Stomach (tissue), 9 donors: ENCODE data around the gene PRSS27. TPM values are rescaled to one million over a fixed set of nuclear protein-coding genes. Genes with fewer than 3 reads are reported as not detected.

Experiments used
- DNase-seq, 2 donors: peaks; one replicate each; pipeline versions ENCODE4 v3.0.0 to v3.0.0-alpha.2; 2013 to 2019
- H3K27ac ChIP-seq, 5 donors: fragments of 200-600 bp in 4 of 5; sonication (generic) in 4 of 5; one replicate each; pipeline ENCODE4 v1.5.1; 2013 to 2019; ENCODE audit warnings: mild to moderate bottlenecking in 1 of 5, moderate library complexity in 1 of 5
- H3K27me3 ChIP-seq, 3 donors: fragments of 200-600 bp; sonication (generic); one replicate each; pipeline ENCODE4 v1.5.1; 2017 to 2019; ENCODE audit warnings: mixed run types in 1 of 3
- H3K36me3 ChIP-seq, 4 donors: fragments of 200-600 bp; sonication (generic); 1 replicate in 3 of 4; 2 replicates in 1 of 4; pipeline ENCODE4 v1.5.1; 2016 to 2019
- H3K4me1 ChIP-seq, 4 donors: fragments of 200-600 bp; sonication (generic); one replicate each; pipeline ENCODE4 v1.5.1; 2016 to 2019
- H3K4me3 ChIP-seq, 4 donors: fragments of 200-600 bp; sonication (generic) in 3 of 4; one replicate each; pipeline ENCODE4 v1.5.1; 2016 to 2019; ENCODE audit warnings: mild to moderate bottlenecking in 1 of 4
- H3K9me3 ChIP-seq, 4 donors: fragments of 200-600 bp; sonication (generic); one replicate each; pipeline ENCODE4 v1.5.1; 2016 to 2019
- EP300 ChIP-seq: sonication (generic); formaldehyde crosslinking; IDR thresholded peaks from one replicate; pipeline ENCODE4 v1.6.1; 2017; ENCODE audit warnings: antibody characterized with exemption
- POLR2A ChIP-seq, 4 donors: fragments of 450-650 bp; IDR thresholded peaks; one replicate each; pipeline ENCODE4 v1.6.1; 2016; ENCODE audit warnings: antibody characterized with exemption in 4 of 4, control low read depth in 2 of 4, mild to moderate bottlenecking in 1 of 4, moderate library complexity in 1 of 4
- POLR2AphosphoS5 ChIP-seq, 3 donors: sonication (generic); formaldehyde crosslinking; IDR thresholded peaks; one replicate each; pipeline ENCODE4 v1.6.1; 2016; ENCODE audit warnings: antibody characterized with exemption in 3 of 3
- whole genome bisulfite sequencing, 5 donors: extraction: QIAGEN DNeasy Blood & Tissue Kit in 3 of 5; methylation state at CpG; one replicate each; pipeline versions ENCODE4 v1.1.5 to v1.1.7; 2013 to 2018; 5-methylcytosine and 5-hydroxymethylcytosine counted together
- intact Hi-C: fragments of 100-400 bp; cut with DNase I; formaldehyde crosslinking; loops from one replicate; pipeline ENCODE4 v1.15.1; 2023; ENCODE audit warnings: low total_unique reads
- polyA plus RNA-seq, 3 donors: library from polyadenylated mRNA; stranded (reverse); fragments of 200-250 nt; gene quantifications; one replicate each; pipeline ENCODE4 v1.2.3, GENCODE V29; 2013
- total RNA-seq, 5 donors: library from RNA; depleted of rRNA; stranded (reverse); fragments of >200 nt; gene quantifications; one replicate each; pipeline versions ENCODE4 v1.1.0 to v1.2.3, GENCODE V29; 2014 to 2016
- TF ChIP-seq, protein P1 (sequence below), 7 experiments: fragments of 450-650 bp in 4 of 7; fragments of 200-600 bp in 3 of 7; sonication (generic) in 3 of 7; IDR thresholded peaks; one replicate each; pipeline ENCODE4 v1.5.1; 2016 to 2019; ENCODE audit warnings: antibody characterized with exemption in 7 of 7, control low read depth in 2 of 7, mild to moderate bottlenecking in 1 of 7
- donor health status: healthy with polysubstance abuse.
- donor health status: Bipolar disorder and iron deficiency.
- donor health status: healthy.

PRSS27 gene
- total and polyA plus RNA-seq, 8 donors = 0.50 to 74.4 (median 0.66) TPM; not detected in 4

DNA sequence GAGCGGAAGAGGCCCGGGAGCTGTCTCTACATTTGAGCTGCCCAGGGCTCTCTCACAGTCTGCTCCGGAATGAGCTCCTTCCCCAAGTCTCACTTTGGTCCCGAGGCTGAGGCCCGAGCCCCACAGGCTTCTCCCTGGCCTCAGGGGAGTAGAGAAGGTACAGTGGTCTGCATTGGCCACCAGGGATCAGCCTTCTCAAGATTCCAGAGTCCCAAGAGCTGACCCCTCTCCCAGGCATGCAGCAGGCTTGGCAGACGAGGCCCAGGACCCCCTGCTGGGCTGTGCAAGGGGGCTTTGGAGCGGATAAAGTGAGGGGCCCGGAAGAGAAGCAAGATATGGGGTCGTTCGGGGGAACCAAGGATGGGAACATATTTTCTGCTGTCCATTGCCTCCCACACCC is 3.1 kb downstream of the PRSS27 start:
- Histone ChIP-seq H3K9me3 (no peaks in the 10 kb centered on the region), H3K36me3 (no peaks in the 10 kb centered on the region), H3K27ac (no peak overlapping the region), H3K27me3 (peaks cover 0 to 19% (median 9%) of the 10 kb centered on the region in 3 donors), H3K4me1 (peaks cover 26 to 41% (median 38%) of the 10 kb centered on the region in 4 donors), H3K4me3 (no peak overlapping the region)
- 79 to 87% (median 83%) methylated on average over 10 of the region's 10 CpGs for WGBS, 5 donors
- no peak for TF ChIP-seq EP300
- no peak for TF ChIP-seq POLR2A (IDR thresholded peaks at IDR 0.05)
- TF ChIP-seq POLR2AphosphoS5 (IDR thresholded peaks at IDR 0.05) = no peak
- TF ChIP-seq, protein P1, sequence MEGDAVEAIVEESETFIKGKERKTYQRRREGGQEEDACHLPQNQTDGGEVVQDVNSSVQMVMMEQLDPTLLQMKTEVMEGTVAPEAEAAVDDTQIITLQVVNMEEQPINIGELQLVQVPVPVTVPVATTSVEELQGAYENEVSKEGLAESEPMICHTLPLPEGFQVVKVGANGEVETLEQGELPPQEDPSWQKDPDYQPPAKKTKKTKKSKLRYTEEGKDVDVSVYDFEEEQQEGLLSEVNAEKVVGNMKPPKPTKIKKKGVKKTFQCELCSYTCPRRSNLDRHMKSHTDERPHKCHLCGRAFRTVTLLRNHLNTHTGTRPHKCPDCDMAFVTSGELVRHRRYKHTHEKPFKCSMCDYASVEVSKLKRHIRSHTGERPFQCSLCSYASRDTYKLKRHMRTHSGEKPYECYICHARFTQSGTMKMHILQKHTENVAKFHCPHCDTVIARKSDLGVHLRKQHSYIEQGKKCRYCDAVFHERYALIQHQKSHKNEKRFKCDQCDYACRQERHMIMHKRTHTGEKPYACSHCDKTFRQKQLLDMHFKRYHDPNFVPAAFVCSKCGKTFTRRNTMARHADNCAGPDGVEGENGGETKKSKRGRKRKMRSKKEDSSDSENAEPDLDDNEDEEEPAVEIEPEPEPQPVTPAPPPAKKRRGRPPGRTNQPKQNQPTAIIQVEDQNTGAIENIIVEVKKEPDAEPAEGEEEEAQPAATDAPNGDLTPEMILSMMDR (IDR thresholded peaks at IDR 0.05) = no peak
- intact Hi-C loops = no loop called here
- no peak for DNase-seq

DNA sequence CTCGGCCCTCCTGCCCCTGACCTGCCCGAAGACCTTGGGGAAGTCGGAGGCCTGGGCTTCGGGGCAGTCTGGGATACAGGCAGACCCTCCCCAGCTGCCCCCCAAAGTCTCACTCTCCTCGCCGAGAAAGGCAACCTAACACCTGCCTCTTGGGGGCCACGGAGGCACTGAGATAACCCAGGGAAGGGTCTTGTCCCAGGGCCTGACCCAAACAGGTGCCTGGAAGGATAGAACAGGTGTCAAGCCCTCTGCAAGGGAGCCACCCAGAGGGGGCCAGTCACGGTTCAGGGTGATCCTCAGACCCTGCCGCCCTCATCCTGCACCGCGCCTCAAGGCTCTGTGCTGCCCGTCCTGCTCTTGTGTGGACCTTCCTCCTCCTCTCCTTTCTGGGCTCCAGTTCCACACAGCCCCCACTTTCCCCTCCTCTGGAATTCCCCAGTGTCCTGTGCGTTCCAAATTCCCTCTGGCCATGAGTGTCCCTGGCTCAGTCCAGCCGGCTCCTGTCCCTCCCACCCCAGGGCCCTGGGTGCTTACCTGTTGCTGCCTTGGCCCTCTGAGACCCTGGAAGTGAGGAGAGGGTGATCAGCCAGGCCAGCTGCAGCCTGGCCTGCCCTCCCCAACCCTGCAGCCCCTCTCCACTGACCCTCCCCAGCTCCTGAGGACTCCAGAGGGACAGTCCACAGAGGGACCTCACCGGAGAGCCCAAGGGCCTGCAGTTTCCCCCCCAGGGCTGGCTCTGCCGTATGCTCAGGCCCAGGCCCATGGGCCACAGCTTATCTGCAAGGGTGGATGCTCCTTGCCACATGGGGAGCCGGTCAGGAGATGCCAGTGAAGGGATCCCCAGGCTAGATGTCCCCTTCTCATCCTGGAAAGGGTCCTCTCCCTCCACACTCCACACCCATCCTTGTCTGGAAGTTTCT is 3.8 kb downstream of the PRSS27 start:
- WGBS, 5 donors = 59 to 68% (median 66%) methylated on average over 10 to 17 of the region's 17 CpGs
- Histone ChIP-seq H3K27me3 (peaks cover 0 to 19% (median 9%) of the 10 kb centered on the region in 3 donors), H3K4me1 (peaks cover 26 to 34% (median 31%) of the 10 kb centered on the region in 4 donors), H3K36me3 (no peaks in the 10 kb centered on the region), H3K9me3 (no peaks in the 10 kb centered on the region), H3K4me3 (peak overlapping the region in 2 of 4 donors; percentile 16 to 29), H3K27ac (no peak overlapping the region)
- intact Hi-C loops = no loop called here
- no peak for TF ChIP-seq POLR2A (IDR thresholded peaks at IDR 0.05)
- TF ChIP-seq EP300 = no peak
- no peak for TF ChIP-seq POLR2AphosphoS5 (IDR thresholded peaks at IDR 0.05)
- TF ChIP-seq, protein P1 (IDR thresholded peaks at IDR 0.05) = no peak
- DNase-seq = no peak

DNA sequence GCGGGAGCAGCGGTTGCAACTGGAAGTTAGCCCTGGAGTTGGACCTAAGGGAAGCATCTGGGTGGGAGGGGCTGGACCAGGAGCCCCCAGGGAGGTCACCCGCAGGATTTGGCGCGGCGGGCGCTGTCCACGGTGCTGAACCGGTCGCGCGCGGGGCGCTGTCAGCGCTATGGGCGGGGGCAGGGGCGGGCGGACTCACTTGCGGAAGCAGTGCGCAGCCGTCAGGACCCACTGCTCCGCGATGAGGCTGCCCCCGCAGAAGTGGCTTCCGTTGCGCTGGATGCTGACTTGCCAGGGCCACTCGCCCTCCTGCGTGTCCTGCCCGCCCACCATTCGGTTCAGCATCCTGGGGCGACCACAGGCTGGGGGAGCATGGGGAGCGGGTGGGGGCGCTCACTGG is 4.5 kb downstream of the PRSS27 start:
- WGBS, 5 donors = 5 to 9% (median 7%) methylated on average over 22 to 33 of the region's 33 CpGs
- TF ChIP-seq EP300 (no peak), POLR2A (IDR thresholded peaks at IDR 0.05) (no peak), POLR2AphosphoS5 (IDR thresholded peaks at IDR 0.05) (no peak)
- TF ChIP-seq, protein P1 (IDR thresholded peaks at IDR 0.05) = no peak
- Histone ChIP-seq H3K4me1 (peaks cover 24 to 31% (median 27%) of the 10 kb centered on the region in 4 donors), H3K27me3 (peaks cover 0 to 19% (median 9%) of the 10 kb centered on the region in 3 donors), H3K9me3 (no peaks in the 10 kb centered on the region), H3K27ac (no peak overlapping the region), H3K4me3 (peak overlapping the region in 2 of 4 donors; percentile 16 to 29), H3K36me3 (no peaks in the 10 kb centered on the region)
- DNase-seq = peak; percentile 66 to 88
- intact Hi-C loops = no loop called here

DNA sequence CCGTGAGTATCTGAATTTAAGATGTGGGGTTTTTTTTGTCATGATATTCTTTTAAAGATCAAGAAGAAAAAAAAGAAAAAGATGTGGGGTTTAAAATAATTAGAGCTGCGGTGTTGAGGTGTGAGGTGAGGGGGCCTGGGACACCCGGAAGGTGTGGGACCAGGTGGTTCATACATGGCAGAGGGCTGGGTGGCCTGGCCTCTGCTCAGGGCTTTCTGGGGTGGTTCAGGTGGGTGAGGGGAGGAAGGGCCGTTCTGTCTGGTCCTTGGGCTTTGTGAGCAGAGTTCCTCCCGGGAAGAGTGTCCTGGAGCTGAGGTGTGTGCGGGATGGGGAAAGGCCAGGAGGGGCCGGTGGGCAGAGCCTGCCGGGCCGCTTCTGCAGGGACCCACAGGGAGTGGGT is 5.0 kb downstream of the PRSS27 start:
- Histone ChIP-seq H3K9me3 (no peaks in the 10 kb centered on the region), H3K4me1 (peaks cover 20 to 26% (median 22%) of the 10 kb centered on the region in 4 donors), H3K4me3 (peak overlapping the region in 1 of 4 donors; percentile 29), H3K27ac (no peak overlapping the region), H3K27me3 (peaks cover 0 to 19% (median 9%) of the 10 kb centered on the region in 3 donors), H3K36me3 (peaks cover 0 to 4% (median 3%) of the 10 kb centered on the region in 4 donors)
- 25 to 31% (median 28%) methylated on average over 8 to 9 of the region's 9 CpGs for WGBS, 5 donors
- intact Hi-C loops = no loop called here
- DNase-seq = no peak
- TF ChIP-seq POLR2AphosphoS5 (IDR thresholded peaks at IDR 0.05) = no peak
- TF ChIP-seq EP300 = no peak
- TF ChIP-seq, protein P1 (IDR thresholded peaks at IDR 0.05) = no peak
- TF ChIP-seq POLR2A (IDR thresholded peaks at IDR 0.05) = no peak
